Measurements from ENCODE around the gene PKIG.

DNA sequence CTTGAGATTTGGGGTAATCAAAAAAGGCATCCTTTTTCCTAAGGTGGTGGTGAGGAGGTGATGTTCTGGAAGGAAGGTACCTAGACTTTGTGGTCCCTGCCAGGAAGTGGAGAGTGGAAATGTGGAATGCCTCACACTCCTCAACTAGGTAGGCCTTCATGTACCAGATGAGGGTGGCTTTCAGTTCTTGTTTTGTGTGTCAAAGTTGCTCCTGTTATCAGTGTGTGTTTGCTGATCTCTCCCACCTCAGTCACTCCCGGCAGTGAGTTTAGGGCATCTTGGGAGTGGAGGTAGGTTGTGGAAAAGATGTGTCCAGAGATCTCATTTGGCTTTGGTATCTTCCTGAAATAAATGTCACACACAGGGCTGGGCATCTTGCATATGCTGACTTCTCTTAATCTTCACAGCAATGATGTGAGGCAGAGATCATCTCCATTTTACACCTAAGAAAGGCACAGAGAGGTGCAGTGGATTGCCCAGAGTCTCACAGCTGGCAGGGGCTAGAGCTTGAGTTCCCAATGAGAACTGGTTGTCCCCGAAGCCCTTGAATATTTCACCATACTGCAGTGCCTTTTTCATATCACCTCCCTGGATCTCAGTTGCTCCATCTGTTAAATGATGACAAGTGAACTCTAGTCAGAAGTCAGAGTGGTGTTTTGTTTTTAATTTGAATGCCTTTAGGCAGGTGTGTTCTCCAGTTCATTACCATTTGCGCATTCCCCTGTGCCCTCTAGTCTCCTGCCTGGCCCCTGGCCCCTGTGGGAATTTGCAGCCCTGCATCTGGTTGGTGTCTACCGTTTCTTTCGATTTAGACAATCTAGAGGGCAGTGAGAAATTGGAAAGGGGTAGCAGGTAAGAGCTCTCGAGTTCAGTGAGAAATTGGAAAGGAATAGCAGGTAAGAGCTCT, 2.9 kb downstream of the PKIG start:
- peak in 1 of 2 donors; percentile 35 for TF ChIP-seq POLR2A (IDR thresholded peaks at IDR 0.05)
- TF ChIP-seq, protein P1, sequence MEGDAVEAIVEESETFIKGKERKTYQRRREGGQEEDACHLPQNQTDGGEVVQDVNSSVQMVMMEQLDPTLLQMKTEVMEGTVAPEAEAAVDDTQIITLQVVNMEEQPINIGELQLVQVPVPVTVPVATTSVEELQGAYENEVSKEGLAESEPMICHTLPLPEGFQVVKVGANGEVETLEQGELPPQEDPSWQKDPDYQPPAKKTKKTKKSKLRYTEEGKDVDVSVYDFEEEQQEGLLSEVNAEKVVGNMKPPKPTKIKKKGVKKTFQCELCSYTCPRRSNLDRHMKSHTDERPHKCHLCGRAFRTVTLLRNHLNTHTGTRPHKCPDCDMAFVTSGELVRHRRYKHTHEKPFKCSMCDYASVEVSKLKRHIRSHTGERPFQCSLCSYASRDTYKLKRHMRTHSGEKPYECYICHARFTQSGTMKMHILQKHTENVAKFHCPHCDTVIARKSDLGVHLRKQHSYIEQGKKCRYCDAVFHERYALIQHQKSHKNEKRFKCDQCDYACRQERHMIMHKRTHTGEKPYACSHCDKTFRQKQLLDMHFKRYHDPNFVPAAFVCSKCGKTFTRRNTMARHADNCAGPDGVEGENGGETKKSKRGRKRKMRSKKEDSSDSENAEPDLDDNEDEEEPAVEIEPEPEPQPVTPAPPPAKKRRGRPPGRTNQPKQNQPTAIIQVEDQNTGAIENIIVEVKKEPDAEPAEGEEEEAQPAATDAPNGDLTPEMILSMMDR (IDR thresholded peaks at IDR 0.05 in 4 of 5, conservative IDR thresholded peaks at IDR 0.05 in 1 of 5) = no peak

All from gastrocnemius medialis (tissue), 4 donors.